OCI-LY1 (cell line): Measurements from ENCODE around the gene ATG2A.

Experiments
- H2AFZ ChIP-seq: fragments of 200-600 bp; sonication (generic), shearing (Covaris generic); 2 replicates; pipeline ENCODE4 v1.6.0; 2014; ENCODE audit warnings: antibody characterized with exemption, mild to moderate bottlenecking, low read length
- H3F3A ChIP-seq: fragments of 200-600 bp; sonication (generic), shearing (Covaris generic); 2 replicates; pipeline ENCODE4 v1.6.0; 2014; ENCODE audit warnings: mild to moderate bottlenecking, antibody characterized with exemption, low read length, moderate library complexity; ENCODE audit not compliant: insufficient read depth
- H3K27ac ChIP-seq: fragments of 200-600 bp; sonication (generic); 2 replicates; pipeline ENCODE4 v1.5.1; 2014; ENCODE audit warnings: low read length, mixed run types, mild to moderate bottlenecking, low read depth; ENCODE audit not compliant: poor library complexity, severe bottlenecking
- H3K27me3 ChIP-seq: fragments of 200-600 bp; sonication (generic); 2 replicates; pipeline ENCODE4 v1.6.0; 2014; ENCODE audit warnings: antibody characterized with exemption, mild to moderate bottlenecking, low read length, moderate library complexity; ENCODE audit not compliant: insufficient read depth
- H3K36me3 ChIP-seq: fragments of 200-600 bp; sonication (generic); 2 replicates; pipeline ENCODE4 v1.6.1; 2014; ENCODE audit warnings: mild to moderate bottlenecking, antibody characterized with exemption, low read length, moderate library complexity, mixed read lengths; ENCODE audit not compliant: insufficient read depth
- H3K4me1 ChIP-seq: fragments of 200-600 bp; sonication (generic); 2 replicates; pipeline ENCODE4 v1.5.1; 2014; ENCODE audit warnings: mild to moderate bottlenecking, low read length, moderate library complexity; ENCODE audit not compliant: insufficient read depth, severe bottlenecking
- H3K4me2 ChIP-seq: fragments of 200-600 bp; sonication (generic), shearing (Covaris generic); 2 replicates; pipeline ENCODE4 v1.6.1; 2014; ENCODE audit warnings: low read length
- H3K4me3 ChIP-seq: fragments of 200-600 bp; sonication (generic); 2 replicates; pipeline ENCODE4 v1.5.1; 2014; ENCODE audit warnings: low read length, low read depth, mild to moderate bottlenecking, mixed read lengths; ENCODE audit not compliant: poor library complexity, severe bottlenecking
- H3K79me2 ChIP-seq: fragments of 200-600 bp; shearing (Covaris generic); 2 replicates; pipeline ENCODE4 v1.6.1; 2016; ENCODE audit warnings: mixed run types, low read length, mixed read lengths; ENCODE audit not compliant: insufficient read depth
- H3K9ac ChIP-seq: fragments of 200-600 bp; sonication (generic), shearing (Covaris generic); 2 replicates; pipeline ENCODE4 v1.6.1; 2014; ENCODE audit warnings: mild to moderate bottlenecking, low read length, mixed read lengths
- H3K9me2 ChIP-seq: fragments of 200-600 bp; sonication (generic), shearing (Covaris generic); 2 replicates; pipeline ENCODE4 v1.6.1; 2014; ENCODE audit warnings: low read depth, mild to moderate bottlenecking, low read length, mixed read lengths
- H3K9me3 ChIP-seq: fragments of 200-600 bp; shearing (Covaris generic); 2 replicates; pipeline ENCODE4 v1.6.1; 2014; ENCODE audit warnings: low read length, mixed read lengths
- H4K20me1 ChIP-seq: fragments of 200-600 bp; sonication (generic), shearing (Covaris generic); 2 replicates; pipeline ENCODE4 v1.6.0; 2016; ENCODE audit warnings: mild to moderate bottlenecking, low read length; ENCODE audit not compliant: insufficient read depth
- CTCF ChIP-seq: fragments of 200-600 bp; sonication (generic), shearing (Covaris generic); IDR thresholded peaks from 2 replicates; pipeline ENCODE4 v1.5.1; 2017; ENCODE audit warnings: mild to moderate bottlenecking, antibody characterized with exemption, low read length, moderate library complexity, mixed read lengths
- EZH2 ChIP-seq: fragments of 200-600 bp; sonication (generic), shearing (Covaris generic); IDR thresholded peaks from 2 replicates; pipeline ENCODE4 v1.8.0; 2017; ENCODE audit warnings: borderline replicate concordance, mixed run types, mild to moderate bottlenecking, antibody characterized with exemption, low read length, moderate library complexity, mixed read lengths

ATG2A gene

GRCh38 chr11:64959498-64959897 is 42.5 kb upstream of the ATG2A start:
- H3K4me2 ChIP-seq = no peak overlapping the region
- H4K20me1 ChIP-seq = no peaks in the 10 kb centered on the region
- no peak overlapping the region for H3K4me3 ChIP-seq
- no peak overlapping the region for H3K27ac ChIP-seq
- no peak overlapping the region for H2AFZ ChIP-seq
- no peaks in the 10 kb centered on the region for H3K9me2 ChIP-seq
- H3K4me1 ChIP-seq = no peaks in the 10 kb centered on the region
- H3F3A ChIP-seq = no peaks in the 10 kb centered on the region
- H3K27me3 ChIP-seq = no peaks in the 10 kb centered on the region
- no peaks in the 10 kb centered on the region for H3K9me3 ChIP-seq
- H3K79me2 ChIP-seq = no peaks in the 10 kb centered on the region
- no peaks in the 10 kb centered on the region for H3K36me3 ChIP-seq
- no peak overlapping the region for H3K9ac ChIP-seq
- TF ChIP-seq EZH2 (no peak), CTCF (no peak)

GRCh38 chr11:64954201-64954600 is 37.2 kb upstream of the ATG2A start:
- H3K9me3 ChIP-seq = no peaks in the 10 kb centered on the region
- no peak overlapping the region for H2AFZ ChIP-seq
- no peak overlapping the region for H3K9ac ChIP-seq
- TF ChIP-seq CTCF (no peak), EZH2 (no peak)
- no peaks in the 10 kb centered on the region for H3K27me3 ChIP-seq
- H3K4me1 ChIP-seq = no peaks in the 10 kb centered on the region
- no peaks in the 10 kb centered on the region for H3K9me2 ChIP-seq
- no peak overlapping the region for H3K4me2 ChIP-seq
- no peaks in the 10 kb centered on the region for H3K36me3 ChIP-seq
- no peaks in the 10 kb centered on the region for H3K79me2 ChIP-seq
- no peak overlapping the region for H3K27ac ChIP-seq
- H3F3A ChIP-seq = no peaks in the 10 kb centered on the region
- H3K4me3 ChIP-seq = no peak overlapping the region
- no peaks in the 10 kb centered on the region for H4K20me1 ChIP-seq

- H3K9ac ChIP-seq = no peak overlapping the region
Measured at GRCh38 chr11:64951529-64951928, 34.5 kb upstream of the ATG2A start.

More at GRCh38 chr11:64951529-64951928, 34.5 kb upstream of the ATG2A start:
- H3K79me2 ChIP-seq = no peaks in the 10 kb centered on the region
- no peaks in the 10 kb centered on the region for H4K20me1 ChIP-seq
- no peaks in the 10 kb centered on the region for H3K27me3 ChIP-seq
- H3K4me3 ChIP-seq = no peak overlapping the region
- H3K27ac ChIP-seq = no peak overlapping the region
- H3K4me1 ChIP-seq = no peaks in the 10 kb centered on the region
- TF ChIP-seq CTCF (no peak), EZH2 (no peak)
- no peak overlapping the region for H3K4me2 ChIP-seq
- no peaks in the 10 kb centered on the region for H3K36me3 ChIP-seq
- H3F3A ChIP-seq = no peaks in the 10 kb centered on the region
- no peak overlapping the region for H2AFZ ChIP-seq
- H3K9me3 ChIP-seq = no peaks in the 10 kb centered on the region
- no peaks in the 10 kb centered on the region for H3K9me2 ChIP-seq
